WERI-Rb-1 (cell line): Measurements from ENCODE around the gene PADI3.
"Not testable (repeated sequence)": the region's sequence is repeated elsewhere in the genome, so short reads cannot be mapped to it uniquely, and the experiment has no call there.

Experiments used
- DNase-seq: peaks from one replicate; pipeline ENCODE4 v3.0.0-alpha.2; 2020
- H3K27ac ChIP-seq: fragments of 250-450 bp; sonication (Bioruptor Pico); 2 replicates; pipeline ENCODE4 v1.5.1; 2020; ENCODE audit warnings: mild to moderate bottlenecking, moderate library complexity
- H3K27me3 ChIP-seq: fragments of 250-450 bp; sonication (Bioruptor Pico); 2 replicates; pipeline ENCODE4 v1.5.1; 2021; ENCODE audit warnings: mild to moderate bottlenecking, low read depth, moderate library complexity; ENCODE audit not compliant: insufficient read depth, severe bottlenecking
- H3K36me3 ChIP-seq: fragments of 250-450 bp; sonication (Bioruptor Pico); 2 replicates; pipeline ENCODE4 v1.5.1; 2020; ENCODE audit warnings: mild to moderate bottlenecking, moderate library complexity
- H3K4me3 ChIP-seq: 2 replicates; pipeline ENCODE4 v1.5.1; 2011; ENCODE audit warnings: low read depth, mild to moderate bottlenecking, control low read depth, low read length
- H3K9me3 ChIP-seq: fragments of 250-450 bp; sonication (Bioruptor Pico); 2 replicates; pipeline ENCODE4 v1.5.1; 2021; ENCODE audit warnings: mild to moderate bottlenecking, moderate library complexity; ENCODE audit not compliant: severe bottlenecking
- CTCF ChIP-seq: IDR thresholded peaks from 2 replicates; pipeline ENCODE4 v1.5.1; 2011; ENCODE audit warnings: low read depth, mild to moderate bottlenecking, control low read depth, inconsistent platforms, low read length

PADI3 gene

GRCh38 chr1:17237561-17237903 is 11.4 kb upstream of the PADI3 start:
- H3K9me3 ChIP-seq, result no peaks in the 10 kb centered on the region
- H3K27me3 ChIP-seq, result no peaks in the 10 kb centered on the region
- no peak overlapping the region for H3K4me3 ChIP-seq
- no peaks in the 10 kb centered on the region for H3K36me3 ChIP-seq
- no peak for DNase-seq
- TF ChIP-seq CTCF, result no peak
- peak overlapping the region; percentile 51 for H3K27ac ChIP-seq

GRCh38 chr1:17239420-17239819 is 9.5 kb upstream of the PADI3 start:
- TF ChIP-seq CTCF, result no peak
- H3K4me3 ChIP-seq, result no peak overlapping the region
- no peak overlapping the region for H3K27ac ChIP-seq
- H3K9me3 ChIP-seq, result no peaks in the 10 kb centered on the region
- peak; percentile 88 for DNase-seq
- H3K27me3 ChIP-seq, result no peaks in the 10 kb centered on the region
- H3K36me3 ChIP-seq, result no peaks in the 10 kb centered on the region

DNA sequence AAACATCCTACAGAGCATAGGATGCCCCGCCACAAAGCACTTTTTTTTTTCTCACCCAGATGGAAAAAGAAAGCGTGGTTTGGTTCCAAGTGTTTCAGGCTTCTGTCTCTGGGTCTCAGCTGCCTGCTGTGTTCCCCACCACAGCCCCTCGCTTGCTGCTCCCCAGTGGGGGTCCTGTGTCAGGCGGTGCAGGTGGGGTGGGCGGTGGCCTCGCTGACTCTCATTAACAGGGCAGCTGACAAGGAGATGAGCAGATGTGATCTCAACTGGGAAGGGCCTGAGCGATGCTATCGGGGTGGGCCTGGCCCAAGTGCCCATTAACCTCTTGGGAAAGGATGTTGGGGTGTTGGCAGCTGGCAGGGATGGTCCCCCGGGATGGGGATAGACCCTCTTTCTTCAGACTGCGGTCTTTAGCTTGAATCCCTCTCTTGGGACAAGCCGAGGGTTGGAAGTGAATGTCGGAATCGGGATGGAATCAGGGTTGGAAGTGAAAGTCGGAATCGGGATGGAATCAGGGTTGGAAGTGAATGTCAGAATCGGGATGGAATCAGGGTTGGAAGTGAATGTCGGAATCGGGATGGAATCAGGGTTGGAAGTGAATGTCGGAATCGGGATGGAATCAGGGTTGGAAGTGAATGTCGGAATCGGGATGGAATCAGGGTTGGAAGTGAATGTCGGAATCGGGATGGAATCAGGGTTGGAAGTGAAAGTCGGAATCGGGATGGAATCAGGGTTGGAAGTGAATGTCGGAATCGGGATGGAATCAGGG is 7.7 kb upstream of the PADI3 start:
- H3K36me3 ChIP-seq, DNase-seq, H3K4me3 ChIP-seq, H3K27me3 ChIP-seq, H3K9me3 ChIP-seq, H3K27ac ChIP-seq: not testable (repeated sequence)

DNA sequence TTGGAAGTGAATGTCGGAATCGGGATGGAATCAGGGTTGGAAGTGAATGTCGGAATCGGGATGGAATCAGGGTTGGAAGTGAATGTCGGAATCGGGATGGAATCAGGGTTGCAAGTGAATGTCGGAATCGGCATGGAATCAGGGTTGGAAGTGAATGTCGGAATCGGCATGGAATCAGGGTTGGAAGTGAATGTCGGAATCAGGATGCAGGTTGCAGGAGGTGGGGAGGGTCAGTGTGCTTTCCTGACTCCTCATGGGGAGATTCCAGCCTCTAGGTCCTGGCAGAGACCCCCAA is 7.2 kb upstream of the PADI3 start:
- not testable (repeated sequence) for H3K36me3 ChIP-seq

DNA sequence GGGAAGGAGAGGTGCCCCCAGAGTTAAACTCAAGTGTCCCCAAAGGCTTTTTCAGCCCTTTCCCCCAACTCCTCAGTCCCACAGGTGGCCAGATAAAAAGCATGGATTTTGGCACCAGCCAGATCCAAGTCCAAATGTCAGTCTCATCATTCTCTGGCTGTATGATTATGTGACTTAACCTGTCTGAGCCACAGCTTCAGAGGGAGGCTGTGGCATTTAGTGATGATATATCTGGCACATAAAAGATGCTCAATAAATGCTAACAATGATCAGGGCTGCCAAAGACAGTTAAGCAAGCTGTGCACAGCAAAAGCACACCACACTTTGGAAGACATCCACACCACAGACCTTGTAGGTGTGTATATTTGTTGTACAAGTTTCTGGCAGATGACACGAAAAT is 5.6 kb upstream of the PADI3 start:
- Histone ChIP-seq H3K36me3 (no peaks in the 10 kb centered on the region), H3K27ac (no peak overlapping the region), H3K9me3 (no peaks in the 10 kb centered on the region), H3K27me3 (no peaks in the 10 kb centered on the region), H3K4me3 (no peak overlapping the region)
- TF ChIP-seq CTCF, result no peak
- DNase-seq, result no peak

More for the DNA sequence above, 7.2 kb upstream of the PADI3 start:
- H3K27ac ChIP-seq, H3K9me3 ChIP-seq, H3K4me3 ChIP-seq, H3K27me3 ChIP-seq, DNase-seq: not testable (repeated sequence)

DNA sequence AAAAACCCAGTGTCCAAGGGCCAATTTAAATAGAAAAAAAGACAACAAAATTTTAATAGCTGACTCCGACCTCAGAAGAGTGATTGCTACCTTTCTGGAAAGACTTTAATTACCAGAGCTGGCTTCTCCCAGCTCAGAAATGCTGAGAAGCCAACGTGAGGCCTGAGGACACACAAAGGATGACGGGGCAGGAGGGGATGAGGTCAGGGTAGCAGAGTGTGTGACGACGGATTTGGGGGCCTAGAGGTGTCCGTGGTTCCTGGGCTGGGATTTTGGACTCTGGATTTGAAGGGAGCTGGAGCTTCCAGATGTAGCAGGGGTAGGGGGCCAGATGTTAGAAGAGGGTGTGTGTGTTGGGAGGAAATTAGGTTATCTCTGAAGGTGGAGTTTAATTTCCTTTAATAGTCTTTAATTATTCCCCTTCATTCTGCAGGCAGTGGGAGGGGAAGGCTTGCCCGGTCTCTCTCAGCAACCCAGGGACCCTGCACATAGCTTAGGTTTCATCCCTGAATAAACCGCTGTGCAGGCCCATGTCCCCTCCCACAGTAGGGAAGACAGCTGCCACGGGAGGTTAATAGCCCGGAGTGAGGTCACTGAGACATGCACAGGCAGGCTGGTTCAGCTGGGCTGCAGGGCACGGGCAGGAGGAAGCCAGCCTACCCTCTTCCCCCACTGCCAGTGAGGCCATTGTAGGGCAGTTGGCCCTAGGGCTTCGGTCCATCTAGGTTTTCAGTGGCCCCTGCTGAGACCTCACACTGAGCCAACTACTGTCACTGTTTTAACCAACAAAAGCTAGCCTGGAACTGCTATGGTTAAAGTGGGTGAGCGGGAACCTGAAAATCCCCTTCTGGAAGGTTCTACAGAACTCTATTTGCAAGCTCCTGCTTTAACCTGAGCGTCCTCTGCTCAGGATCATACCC is 3.8 kb upstream of the PADI3 start:
- no peak for TF ChIP-seq CTCF
- no peaks in the 10 kb centered on the region for H3K36me3 ChIP-seq
- DNase-seq, result peak; percentile 77
- H3K27me3 ChIP-seq, result no peaks in the 10 kb centered on the region
- H3K4me3 ChIP-seq, result no peak overlapping the region
- no peaks in the 10 kb centered on the region for H3K9me3 ChIP-seq
- peak overlapping the region; percentile 50 for H3K27ac ChIP-seq
